ENCODE measurements around the gene RAI14.

DNA sequence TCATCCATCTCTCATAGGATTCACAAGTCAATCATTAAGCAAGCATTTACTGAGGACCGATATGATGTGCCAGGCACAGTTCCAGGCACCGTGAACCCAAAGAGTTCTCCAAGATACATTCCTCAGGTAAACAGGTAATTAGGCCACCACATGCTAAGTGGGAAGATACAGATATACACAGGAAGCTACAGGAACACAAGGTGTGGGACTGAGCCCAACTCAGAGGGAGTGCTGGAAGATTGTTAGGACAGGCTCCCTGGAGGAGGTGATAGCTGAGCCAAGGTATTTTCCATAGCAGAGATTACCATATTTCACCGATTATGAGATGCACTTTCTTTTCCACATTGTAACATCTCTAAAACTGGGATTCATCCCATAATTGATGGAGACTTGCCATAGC is 31.4 kb upstream of the RAI14 start:
- no peak for TF ChIP-seq SUZ12 (IDR thresholded peaks at IDR 0.05; ENCODE audit: extremely low read depth, insufficient read depth, insufficient read length)
- TF ChIP-seq YY1 (IDR thresholded peaks at IDR 0.05; ENCODE audit: insufficient read depth, insufficient read length) = no peak
- TF ChIP-seq ZNF274 (IDR thresholded peaks at IDR 0.05; ENCODE audit: low read depth, low read length) = no peak
